HG02870 (cell line): ENCODE measurements around the gene FBN1.

Experiments used
- ATAC-seq: cut with Tn5 transposase; IDR thresholded peaks from one replicate; pipeline ENCODE4 v1.9.1; 2021; ENCODE audit warnings: mild to moderate bottlenecking, moderate library complexity; ENCODE audit not compliant: unreplicated experiment

The FBN1 gene

GRCh38 chr15:48522123-48522522 lies 123.4 kb downstream of the FBN1 start:
- no peak for ATAC-seq

DNA sequence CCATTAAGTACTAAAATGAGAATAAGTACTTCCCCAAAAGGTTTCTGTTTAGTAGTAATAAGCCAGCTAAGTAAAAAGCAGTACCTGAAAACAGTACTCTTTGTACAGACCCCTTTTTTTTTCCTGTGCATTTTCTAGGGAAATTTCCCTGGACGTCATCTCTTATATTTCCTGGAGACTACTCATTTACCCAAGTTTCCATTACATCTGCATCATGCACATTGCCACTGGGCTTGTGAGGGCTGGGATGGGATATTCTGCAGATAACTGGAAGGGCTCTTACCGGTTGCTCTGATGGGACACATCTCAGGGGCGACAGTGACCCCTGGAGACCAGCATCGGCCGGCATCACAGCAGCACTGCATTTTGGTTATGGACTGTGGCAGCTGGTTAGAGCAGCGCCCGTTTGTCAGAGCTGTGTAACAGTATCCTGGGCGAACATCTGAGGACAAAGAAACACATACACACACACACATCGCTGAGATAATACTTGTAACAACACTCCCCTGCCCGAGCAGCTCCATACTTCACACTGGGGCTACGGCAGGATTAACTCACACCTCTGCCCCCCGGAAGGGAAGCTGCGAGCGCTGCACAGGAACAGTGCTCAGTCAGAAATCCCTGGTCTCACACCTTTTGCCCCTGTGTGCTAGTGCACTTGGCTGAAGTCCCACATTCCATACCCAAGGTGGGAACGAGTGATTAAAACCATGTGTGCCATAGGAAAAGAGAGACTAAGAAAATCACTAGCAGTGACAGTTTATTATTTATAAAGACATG lies 124.9 kb downstream of the FBN1 start:
- no peak for ATAC-seq

- no peak for ATAC-seq
These were observed 129.4 kb downstream of the FBN1 start for GRCh38 chr15:48516121-48516520.

GRCh38 chr15:48515500-48515899 lies 130.0 kb downstream of the FBN1 start:
- no peak for ATAC-seq

DNA sequence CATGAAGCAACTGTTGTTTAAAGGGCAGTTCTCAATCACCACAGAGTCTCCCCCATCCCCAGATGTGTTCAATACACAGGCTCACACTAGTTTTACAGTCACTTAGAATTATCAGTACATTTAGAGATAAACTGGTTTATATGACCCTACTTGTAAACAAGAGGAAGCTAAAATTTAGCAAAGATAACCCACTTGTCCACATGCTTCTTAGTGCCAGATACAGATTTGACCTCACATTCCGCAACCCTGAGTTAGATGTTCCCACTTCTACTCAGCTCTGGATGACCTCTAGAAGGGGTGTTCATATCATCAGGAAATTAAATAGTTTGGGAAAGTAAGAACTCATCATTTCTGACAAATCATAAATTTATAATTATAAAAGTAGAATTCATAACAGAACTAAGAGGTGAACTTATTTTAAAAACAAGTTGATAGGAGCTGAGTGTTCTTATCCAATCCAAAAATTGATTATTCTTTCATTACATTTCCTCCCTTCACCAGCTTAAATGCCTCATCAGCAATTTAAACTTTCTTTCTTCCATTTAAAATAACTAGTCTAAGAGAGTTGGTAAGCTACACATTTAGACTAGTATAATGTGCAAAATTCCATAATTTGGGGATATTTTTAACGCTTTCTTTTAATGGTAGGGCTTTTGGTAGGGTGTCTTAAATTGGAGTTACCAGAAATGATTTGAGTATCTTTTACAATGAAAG lies 131.2 kb downstream of the FBN1 start:
- no peak for ATAC-seq

- ATAC-seq: no peak
These were observed 134.5 kb downstream of the FBN1 start for GRCh38 chr15:48510976-48511375.

GRCh38 chr15:48507416-48508065 lies 138.0 kb downstream of the FBN1 start:
- ATAC-seq: peak; percentile 96

GRCh38 chr15:48505067-48505466 lies 140.4 kb downstream of the FBN1 start:
- no peak for ATAC-seq

- ATAC-seq: peak; percentile 65
These were observed 144.3 kb downstream of the FBN1 start for GRCh38 chr15:48501208-48501607.

GRCh38 chr15:48500595-48500994 lies 144.9 kb downstream of the FBN1 start:
- no peak for ATAC-seq

DNA sequence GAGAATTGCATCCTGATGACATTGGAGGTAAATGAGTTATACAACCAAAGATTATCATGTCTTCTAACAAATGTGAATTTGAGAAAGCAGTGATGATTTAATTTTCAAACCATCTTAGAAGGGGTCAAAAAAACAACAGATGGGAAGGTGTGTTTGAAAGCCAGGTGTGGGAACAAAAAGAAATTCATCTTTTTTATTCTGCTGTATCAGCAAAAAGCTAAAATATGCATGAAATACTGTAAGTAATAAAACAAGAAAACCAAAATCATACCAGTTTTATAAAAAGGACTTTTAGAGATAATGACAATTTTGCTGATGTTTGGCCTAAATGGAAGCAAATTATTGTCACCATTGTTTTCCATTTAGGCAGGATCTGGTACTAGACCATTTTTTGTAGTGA lies 145.5 kb downstream of the FBN1 start:
- ATAC-seq: no peak

DNA sequence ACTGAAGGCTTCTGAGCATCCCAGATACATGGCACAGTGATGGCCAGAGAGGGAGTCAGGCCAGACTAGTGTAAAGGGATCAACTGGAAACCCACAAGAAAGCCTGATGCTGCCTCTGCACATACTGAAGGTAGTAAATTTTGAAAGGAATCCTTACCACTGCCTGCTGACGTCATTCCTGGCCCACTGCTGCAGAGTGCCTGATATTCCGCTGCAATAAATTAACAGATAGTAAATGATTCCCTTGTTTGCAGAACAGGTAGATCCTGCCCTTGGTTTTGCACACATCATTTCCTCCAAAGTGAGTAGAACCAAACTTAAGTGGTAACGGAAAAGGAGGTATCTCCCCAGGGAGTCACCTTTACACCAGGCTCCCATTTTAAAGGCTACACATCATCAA lies 146.7 kb downstream of the FBN1 start:
- no peak for ATAC-seq

- ATAC-seq: no peak
These were observed 150.9 kb downstream of the FBN1 start for GRCh38 chr15:48494631-48495030.

GRCh38 chr15:48493763-48494225 lies 151.7 kb downstream of the FBN1 start:
- no peak for ATAC-seq

DNA sequence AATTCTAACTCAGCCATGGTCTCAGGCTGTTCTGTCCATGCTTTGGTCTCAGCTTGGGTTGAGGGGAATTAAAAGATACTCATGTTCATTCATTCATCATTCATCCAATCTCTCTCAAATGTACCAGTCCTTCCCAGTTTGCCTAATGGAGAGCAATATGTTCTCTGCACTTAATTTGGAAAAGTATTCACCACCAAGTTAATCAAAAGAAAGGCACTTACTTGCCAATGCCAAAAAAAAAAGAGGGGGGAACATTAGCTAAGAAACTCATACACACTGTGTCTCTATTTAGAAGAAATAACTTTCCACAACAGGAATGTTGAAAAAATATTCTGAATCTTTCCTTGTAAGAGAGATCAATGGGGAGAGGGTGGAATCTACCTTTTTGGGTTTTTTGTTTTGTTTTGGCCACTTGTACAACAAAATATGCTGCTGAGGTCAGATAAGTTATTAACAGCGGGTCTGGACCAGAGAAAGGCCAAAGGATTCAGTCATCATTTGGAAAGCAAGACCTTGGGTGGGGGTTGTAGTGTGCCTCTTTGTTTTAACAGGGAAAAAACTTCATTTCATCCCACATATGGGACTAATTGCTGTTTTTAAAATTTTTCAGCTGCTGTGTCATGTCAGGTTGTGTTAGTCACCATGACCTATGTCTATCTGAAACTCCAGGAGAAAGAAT lies 152.3 kb downstream of the FBN1 start:
- ATAC-seq: no peak

GRCh38 chr15:48486228-48486627 lies 159.3 kb downstream of the FBN1 start:
- ATAC-seq: no peak

- no peak for ATAC-seq
These were observed 163.7 kb downstream of the FBN1 start for GRCh38 chr15:48481802-48482201.

DNA sequence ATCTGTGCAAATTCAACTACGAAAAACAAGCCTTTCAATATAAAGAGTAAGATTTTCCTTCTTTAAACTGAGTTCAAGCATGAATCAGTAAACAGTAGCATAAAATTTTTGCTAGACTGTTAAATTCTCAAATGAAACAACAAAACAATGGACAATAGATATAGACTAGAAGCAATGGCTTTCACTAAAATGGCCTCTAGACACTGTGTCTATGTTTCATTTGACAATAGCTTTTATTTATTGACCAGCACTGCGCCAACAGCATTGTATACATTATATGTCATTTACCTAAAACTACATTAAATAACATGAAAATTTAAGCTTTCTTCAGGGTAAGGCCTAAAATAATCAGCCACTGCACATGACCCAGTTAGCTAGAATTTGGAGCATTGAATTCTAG lies 165.8 kb downstream of the FBN1 start:
- no peak for ATAC-seq

- ATAC-seq: no peak
These were observed 166.9 kb downstream of the FBN1 start for GRCh38 chr15:48478581-48478980.

GRCh38 chr15:48477795-48478360 lies 167.6 kb downstream of the FBN1 start:
- ATAC-seq: no peak
